Stomach (tissue), 9 donors: ENCODE data around the gene TAF15. TPM values are rescaled to one million over a fixed set of nuclear protein-coding genes. Genes with fewer than 3 reads are reported as not detected.

Experiments
- DNase-seq, 2 donors: peaks; one replicate each; pipeline versions ENCODE4 v3.0.0 to v3.0.0-alpha.2; 2013 to 2019
- H3K27ac ChIP-seq, 5 donors: fragments of 200-600 bp in 4 of 5; sonication (generic) in 4 of 5; one replicate each; pipeline ENCODE4 v1.5.1; 2013 to 2019; ENCODE audit warnings: mild to moderate bottlenecking in 1 of 5, moderate library complexity in 1 of 5
- H3K27me3 ChIP-seq, 3 donors: fragments of 200-600 bp; sonication (generic); one replicate each; pipeline ENCODE4 v1.5.1; 2017 to 2019; ENCODE audit warnings: mixed run types in 1 of 3
- H3K36me3 ChIP-seq, 4 donors: fragments of 200-600 bp; sonication (generic); 1 replicate in 3 of 4; 2 replicates in 1 of 4; pipeline ENCODE4 v1.5.1; 2016 to 2019
- H3K4me1 ChIP-seq, 4 donors: fragments of 200-600 bp; sonication (generic); one replicate each; pipeline ENCODE4 v1.5.1; 2016 to 2019
- H3K4me3 ChIP-seq, 4 donors: fragments of 200-600 bp; sonication (generic) in 3 of 4; one replicate each; pipeline ENCODE4 v1.5.1; 2016 to 2019; ENCODE audit warnings: mild to moderate bottlenecking in 1 of 4
- H3K9me3 ChIP-seq, 4 donors: fragments of 200-600 bp; sonication (generic); one replicate each; pipeline ENCODE4 v1.5.1; 2016 to 2019
- CTCF ChIP-seq, 7 experiments: fragments of 450-650 bp in 4 of 7; fragments of 200-600 bp in 3 of 7; sonication (generic) in 3 of 7; IDR thresholded peaks; one replicate each; pipeline ENCODE4 v1.5.1; 2016 to 2019; ENCODE audit warnings: antibody characterized with exemption in 7 of 7, control low read depth in 2 of 7, mild to moderate bottlenecking in 1 of 7
- EP300 ChIP-seq: sonication (generic); formaldehyde crosslinking; IDR thresholded peaks from one replicate; pipeline ENCODE4 v1.6.1; 2017; ENCODE audit warnings: antibody characterized with exemption
- POLR2A ChIP-seq, 4 donors: fragments of 450-650 bp; IDR thresholded peaks; one replicate each; pipeline ENCODE4 v1.6.1; 2016; ENCODE audit warnings: antibody characterized with exemption in 4 of 4, control low read depth in 2 of 4, mild to moderate bottlenecking in 1 of 4, moderate library complexity in 1 of 4
- POLR2AphosphoS5 ChIP-seq, 3 donors: sonication (generic); formaldehyde crosslinking; IDR thresholded peaks; one replicate each; pipeline ENCODE4 v1.6.1; 2016; ENCODE audit warnings: antibody characterized with exemption in 3 of 3
- WGBS, 5 donors: extraction: QIAGEN DNeasy Blood & Tissue Kit in 3 of 5; methylation state at CpG; one replicate each; pipeline versions ENCODE4 v1.1.5 to v1.1.7; 2013 to 2018; 5-methylcytosine and 5-hydroxymethylcytosine counted together
- intact Hi-C: fragments of 100-400 bp; cut with DNase I; formaldehyde crosslinking; loops from one replicate; pipeline ENCODE4 v1.15.1; 2023; ENCODE audit warnings: low total_unique reads
- polyA plus RNA-seq, 3 donors: library from polyadenylated mRNA; stranded (reverse); fragments of 200-250 nt; gene quantifications; one replicate each; pipeline ENCODE4 v1.2.3, GENCODE V29; 2013
- total RNA-seq, 5 donors: library from RNA; depleted of rRNA; stranded (reverse); fragments of >200 nt; gene quantifications; one replicate each; pipeline versions ENCODE4 v1.1.0 to v1.2.3, GENCODE V29; 2014 to 2016
- donor health status: healthy with polysubstance abuse.
- donor health status: Bipolar disorder and iron deficiency.
- donor health status: healthy.

TAF15 gene
- total and polyA plus RNA-seq, 8 donors = 21.1 to 127 (median 78.5) TPM

- no peak for DNase-seq
- Histone ChIP-seq H3K27ac (peak overlapping the region in 3 of 5 donors; percentile 11 to 66 (median 58)), H3K36me3 (no peaks in the 10 kb centered on the region), H3K27me3 (no peaks in the 10 kb centered on the region), H3K9me3 (no peaks in the 10 kb centered on the region), H3K4me3 (peak overlapping the region; percentile 43 to 72 (median 50)), H3K4me1 (peaks cover 10 to 39% (median 25%) of the 10 kb centered on the region in 4 donors)
- TF ChIP-seq POLR2A (IDR thresholded peaks at IDR 0.05) (no peak), EP300 (no peak), POLR2AphosphoS5 (IDR thresholded peaks at IDR 0.05) (no peak), CTCF (IDR thresholded peaks at IDR 0.05) (no peak)
- 33 to 42% (median 34%) methylated on average over 16 to 17 of the region's 17 CpGs for WGBS, 5 donors
- intact Hi-C loops = no loop called here
These were observed 45.5 kb upstream of the TAF15 start for GRCh38 chr17:35763767-35764122.

GRCh38 chr17:35764123-35764991 lies 44.9 kb upstream of the TAF15 start:
- peak overlapping the region; percentile 43 to 72 (median 50) for H3K4me3 ChIP-seq
- H3K27me3 ChIP-seq = no peaks in the 10 kb centered on the region
- peaks cover 10 to 39% (median 25%) of the 10 kb centered on the region in 4 donors for H3K4me1 ChIP-seq
- H3K36me3 ChIP-seq = no peaks in the 10 kb centered on the region
- peak; percentile 21 to 80 (median 34) for TF ChIP-seq POLR2AphosphoS5 (IDR thresholded peaks at IDR 0.05)
- TF ChIP-seq POLR2A (IDR thresholded peaks at IDR 0.05) = no peak
- TF ChIP-seq CTCF (IDR thresholded peaks at IDR 0.05) = peak in 6 of 7 experiments; percentile 34 to 97 (median 92)
- TF ChIP-seq EP300 = no peak
- H3K27ac ChIP-seq = peak overlapping the region; percentile 11 to 66 (median 58)
- intact Hi-C loops = no loop called here
- peak; percentile 92 to 97 for DNase-seq
- WGBS, 5 donors = 4 to 7% (median 5%) methylated on average over 47 to 75 of the region's 75 CpGs
- H3K9me3 ChIP-seq = no peaks in the 10 kb centered on the region

GRCh38 chr17:35765086-35765710 lies 44.1 kb upstream of the TAF15 start:
- peak in 1 of 2 donors; percentile 41 for DNase-seq
- intact Hi-C loops = loop anchor here (5.0 kb wide), 1 partner anchor 42 kb away; the partner anchor contains the start of gene TAF15
- Histone ChIP-seq H3K27ac (peak overlapping the region in 1 of 5 donors; percentile 66), H3K27me3 (no peaks in the 10 kb centered on the region), H3K4me1 (peaks cover 10 to 39% (median 25%) of the 10 kb centered on the region in 4 donors), H3K9me3 (no peaks in the 10 kb centered on the region), H3K36me3 (no peaks in the 10 kb centered on the region), H3K4me3 (no peak overlapping the region)
- TF ChIP-seq EP300 = no peak
- no peak for TF ChIP-seq POLR2A (IDR thresholded peaks at IDR 0.05)
- no peak for TF ChIP-seq POLR2AphosphoS5 (IDR thresholded peaks at IDR 0.05)
- no peak for TF ChIP-seq CTCF (IDR thresholded peaks at IDR 0.05)
- 59 to 75% (median 74%) methylated on average over 11 of the region's 11 CpGs for WGBS, 5 donors

GRCh38 chr17:35765756-35766488 lies 43.4 kb upstream of the TAF15 start:
- no peak overlapping the region for H3K27ac ChIP-seq
- 78 to 85% (median 82%) methylated on average over 8 of the region's 8 CpGs for WGBS, 5 donors
- intact Hi-C loops = loop anchor here (5.0 kb wide), 1 partner anchor 41 kb away; the partner anchor contains the start of gene TAF15

More at GRCh38 chr17:35765756-35766488, 43.4 kb upstream of the TAF15 start:
- Histone ChIP-seq H3K36me3 (no peaks in the 10 kb centered on the region), H3K4me1 (peaks cover 10 to 43% (median 25%) of the 10 kb centered on the region in 4 donors), H3K27me3 (no peaks in the 10 kb centered on the region), H3K4me3 (no peak overlapping the region), H3K9me3 (no peaks in the 10 kb centered on the region)
- DNase-seq = no peak
- no peak for TF ChIP-seq CTCF (IDR thresholded peaks at IDR 0.05)
- TF ChIP-seq EP300 = no peak
- no peak for TF ChIP-seq POLR2AphosphoS5 (IDR thresholded peaks at IDR 0.05)
- no peak for TF ChIP-seq POLR2A (IDR thresholded peaks at IDR 0.05)
